ENCODE results near the gene ATP5F1D.

GRCh38 chr19:1274081-1274851 lies 32.7 kb downstream of the ATP5F1D start:
- no peak for TF ChIP-seq POLR2AphosphoS5 (IDR thresholded peaks at IDR 0.05; ENCODE audit: low read depth, low read length)
- TF ChIP-seq POLR2A (IDR thresholded peaks at IDR 0.05; ENCODE audit: low read depth, low read length): peak; percentile 47; the same call in 1 of the 2 replicates
